Muscle of arm (tissue), 12 donors: Measurements from ENCODE around the gene TXNDC16. TPM values are rescaled to one million over a fixed set of nuclear protein-coding genes. Genes with fewer than 3 reads are reported as not detected.

ENCODE experiments used
- DNase-seq: peaks from one replicate; pipeline ENCODE4 v3.0.0-alpha.2; 2013
- polyA plus RNA-seq, 12 donors: library from polyadenylated mRNA; unstranded; fragments of 120-200 nt; gene quantifications; one replicate each; pipeline ENCODE4 v1.2.1, GENCODE V29; 2013; ENCODE audit not compliant: insufficient read length in 12 of 12

The TXNDC16 gene
- polyA plus RNA-seq, 12 donors, result 6.3 to 9.7 (median 7.1) TPM; not detected in 1

- DNase-seq, result no peak
These were observed 96.8 kb downstream of the TXNDC16 start for GRCh38 chr14:52455291-52456088.

GRCh38 chr14:52447236-52447635 is 105.1 kb downstream of the TXNDC16 start:
- DNase-seq, result no peak

GRCh38 chr14:52446355-52446754 is 106.0 kb downstream of the TXNDC16 start:
- no peak for DNase-seq

DNA sequence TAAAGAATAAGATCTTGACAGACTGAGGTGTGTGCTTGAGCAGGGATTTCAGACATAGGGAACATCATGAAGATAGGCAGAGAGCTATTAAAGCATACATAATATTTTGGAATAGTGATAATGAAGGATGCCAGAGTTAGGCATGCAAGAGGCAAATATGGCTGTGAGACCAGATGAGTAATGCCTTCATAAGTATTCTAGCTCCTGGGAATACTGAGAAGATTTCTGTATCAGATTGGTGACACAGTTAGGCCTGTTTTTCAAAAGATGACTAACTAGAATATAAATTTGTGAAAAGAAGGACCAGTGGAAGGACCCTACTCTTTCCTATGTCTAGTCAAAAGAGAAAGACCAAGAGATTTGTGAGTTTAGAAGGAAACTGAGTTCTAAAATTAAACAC is 108.8 kb downstream of the TXNDC16 start:
- no peak for DNase-seq

GRCh38 chr14:52442602-52443001 is 109.7 kb downstream of the TXNDC16 start:
- no peak for DNase-seq

DNA sequence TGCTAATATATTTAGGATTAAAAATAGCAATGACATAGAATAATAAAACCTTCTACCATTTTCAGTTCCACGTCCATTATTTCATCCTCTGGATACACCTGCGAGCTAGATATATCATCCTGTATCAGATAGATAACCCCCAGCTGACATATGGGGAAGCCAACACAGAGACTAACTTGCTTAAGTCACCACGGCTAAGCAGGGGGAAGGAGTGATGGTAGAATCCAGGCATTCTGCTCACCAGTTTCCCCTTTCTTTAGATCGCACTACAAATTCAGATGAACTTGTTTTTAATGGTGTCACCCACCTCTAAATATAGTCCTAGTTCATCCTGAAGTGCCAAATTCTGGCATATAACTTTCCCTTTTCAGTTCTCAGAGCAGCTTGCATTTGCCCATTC is 110.1 kb downstream of the TXNDC16 start:
- no peak for DNase-seq

DNA sequence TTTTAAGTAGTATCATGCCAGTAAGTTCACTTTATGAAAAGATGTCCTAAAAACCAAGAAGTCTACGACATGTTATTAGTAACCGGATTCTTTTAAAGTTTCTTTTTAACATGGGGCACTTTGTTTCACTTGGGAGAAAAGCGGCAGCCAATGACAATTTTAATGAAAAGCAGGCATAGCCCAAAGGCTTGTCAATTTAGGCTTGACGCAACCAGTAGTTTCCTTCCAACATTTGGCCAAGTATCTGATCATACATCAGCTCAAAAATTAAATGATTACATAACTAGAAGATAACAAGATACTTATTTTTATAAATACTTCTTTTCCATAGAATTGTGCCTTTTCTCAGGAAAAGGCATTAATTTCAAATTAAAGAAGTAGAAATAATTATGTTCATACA is 112.8 kb downstream of the TXNDC16 start:
- no peak for DNase-seq

DNA sequence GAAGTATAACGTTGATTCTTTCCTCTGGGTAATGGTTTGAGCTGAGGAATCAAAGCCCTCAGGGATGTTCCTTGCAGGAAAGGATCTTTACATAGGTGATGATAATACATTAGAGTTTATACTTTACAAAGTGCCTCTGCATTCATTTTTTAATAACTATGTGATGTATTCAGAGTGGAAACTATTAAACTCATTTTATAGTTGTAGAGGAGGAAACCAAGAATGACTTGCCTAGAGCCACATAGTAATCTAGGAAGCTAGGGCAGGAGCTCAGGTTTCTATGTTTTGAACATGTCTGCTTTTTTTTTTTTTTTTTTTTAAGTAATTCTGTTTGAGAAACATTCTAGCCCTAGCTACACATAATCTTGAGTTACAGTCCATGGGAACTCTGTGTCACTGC is 117.3 kb downstream of the TXNDC16 start:
- DNase-seq, result no peak

DNA sequence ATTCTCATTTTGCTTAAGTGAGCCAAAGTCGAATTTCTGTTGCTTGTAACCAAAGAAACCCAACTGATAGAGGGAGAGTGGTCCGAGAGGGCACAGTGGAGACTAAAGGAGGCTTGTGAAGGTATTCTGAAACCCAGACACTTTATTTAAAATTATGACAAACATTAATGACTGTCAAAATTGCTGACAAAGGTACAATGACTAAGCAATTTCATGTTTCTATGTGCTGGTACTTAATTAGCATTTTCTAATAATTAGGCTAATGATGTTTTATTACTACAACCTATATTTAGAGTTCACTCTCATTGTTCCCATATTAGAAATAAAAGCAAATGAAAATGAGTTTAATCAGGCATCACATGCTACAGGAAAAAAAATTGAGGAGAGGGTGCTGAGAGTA is 121.8 kb downstream of the TXNDC16 start:
- DNase-seq, result no peak

GRCh38 chr14:52429451-52429850 is 122.9 kb downstream of the TXNDC16 start:
- DNase-seq, result no peak

- no peak for DNase-seq
These were observed 124.8 kb downstream of the TXNDC16 start for GRCh38 chr14:52427460-52427859.

DNA sequence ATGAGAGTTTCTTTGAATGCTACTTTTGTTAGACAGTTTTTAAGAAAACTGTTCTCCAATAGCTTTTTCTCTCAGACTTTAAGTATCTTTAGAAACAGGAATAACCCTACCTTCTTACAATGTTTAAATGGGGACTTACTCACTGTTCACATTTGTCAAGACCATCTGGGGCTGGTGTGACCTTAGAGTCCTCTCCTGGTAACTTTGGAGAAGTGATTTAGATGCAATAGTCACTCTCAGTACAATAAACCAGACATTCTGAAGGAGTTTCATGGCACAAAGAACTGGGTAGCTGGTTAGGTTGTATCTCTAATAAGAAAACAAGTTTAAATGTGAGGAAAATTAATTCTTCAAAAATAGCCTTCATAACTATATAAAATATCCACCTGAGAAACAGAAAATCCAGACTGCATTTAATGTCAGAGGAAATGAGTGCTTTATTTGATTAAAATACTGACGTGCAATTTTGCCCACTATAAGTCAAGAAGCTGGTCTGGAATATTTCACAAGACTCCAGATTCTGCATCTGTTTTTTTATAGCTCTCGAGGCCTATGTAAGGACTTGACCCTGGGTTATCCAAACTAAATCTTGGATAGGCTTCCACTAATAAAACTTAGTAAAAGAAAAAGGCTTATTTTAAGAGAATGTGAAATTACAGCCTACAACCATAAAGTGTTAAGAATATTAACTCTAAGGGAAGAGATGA is 129.5 kb downstream of the TXNDC16 start:
- DNase-seq, result no peak

DNA sequence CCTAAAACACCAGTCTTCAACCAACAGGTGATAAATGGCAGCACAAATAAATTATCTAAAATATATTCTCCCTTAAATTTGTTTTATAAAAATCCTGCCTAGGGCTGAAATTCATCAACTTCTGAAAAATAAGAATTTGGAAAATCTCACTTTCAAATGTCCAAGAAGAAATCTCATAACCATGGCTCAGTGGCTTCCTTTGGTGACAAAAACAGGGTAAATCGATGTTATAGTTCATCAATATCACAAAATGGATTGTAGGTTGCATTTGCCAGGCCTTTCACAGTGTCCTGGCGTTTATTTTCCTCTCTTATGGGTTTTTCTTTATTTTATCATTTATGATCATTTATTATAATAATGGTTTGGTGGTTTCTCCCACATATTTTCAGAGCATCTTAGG is 135.2 kb downstream of the TXNDC16 start:
- DNase-seq, result no peak

DNA sequence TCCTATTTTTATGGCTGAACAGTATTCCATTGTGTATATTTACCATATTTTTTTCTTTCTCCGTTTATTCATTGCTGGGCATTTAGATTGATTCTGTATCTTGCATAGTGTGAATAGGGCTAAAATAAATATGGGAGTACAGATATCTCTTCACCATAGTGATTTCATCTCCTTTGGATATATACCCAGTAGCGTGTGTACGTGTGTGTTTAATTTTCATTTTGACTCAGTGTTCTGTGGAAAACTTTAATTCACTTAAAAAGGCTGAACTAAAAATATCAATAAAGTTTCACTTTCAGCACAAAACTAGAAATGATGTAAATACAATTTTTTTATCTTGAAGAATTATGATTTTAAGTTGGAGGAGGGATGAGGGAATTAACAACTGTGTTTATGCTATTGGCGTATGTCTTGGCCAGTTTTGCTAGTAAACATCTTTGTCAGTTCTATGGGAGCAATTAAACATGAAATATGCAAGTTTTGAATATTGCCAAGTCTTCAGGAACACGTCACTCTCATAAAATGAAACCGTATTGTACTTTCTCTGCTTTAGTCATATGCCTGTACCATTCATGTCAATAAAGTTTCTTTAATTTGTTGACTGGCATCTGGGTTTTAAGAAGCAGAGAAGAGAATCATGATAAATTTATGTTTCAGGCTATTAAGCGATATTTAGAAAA is 138.4 kb downstream of the TXNDC16 start:
- peak; percentile 46 for DNase-seq

DNA sequence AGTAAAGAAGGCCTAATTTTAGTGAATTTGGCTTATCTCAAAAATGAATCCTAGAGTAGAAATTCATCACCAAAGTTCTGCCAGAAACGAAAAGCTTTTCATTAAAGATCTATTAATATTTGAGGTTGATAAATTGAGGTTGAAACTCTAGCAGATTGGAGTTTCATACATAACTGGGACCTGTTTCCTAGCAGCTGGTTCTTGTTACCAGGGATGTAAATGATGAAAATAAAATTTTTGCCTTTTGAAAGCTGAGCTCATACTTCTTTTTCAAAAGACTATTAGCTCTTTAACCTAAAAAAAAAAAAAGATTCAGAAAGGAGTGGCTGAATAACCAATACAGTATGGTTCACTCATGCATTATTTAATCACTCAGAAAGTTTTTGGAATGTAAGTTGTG is 139.9 kb downstream of the TXNDC16 start:
- DNase-seq, result no peak

DNA sequence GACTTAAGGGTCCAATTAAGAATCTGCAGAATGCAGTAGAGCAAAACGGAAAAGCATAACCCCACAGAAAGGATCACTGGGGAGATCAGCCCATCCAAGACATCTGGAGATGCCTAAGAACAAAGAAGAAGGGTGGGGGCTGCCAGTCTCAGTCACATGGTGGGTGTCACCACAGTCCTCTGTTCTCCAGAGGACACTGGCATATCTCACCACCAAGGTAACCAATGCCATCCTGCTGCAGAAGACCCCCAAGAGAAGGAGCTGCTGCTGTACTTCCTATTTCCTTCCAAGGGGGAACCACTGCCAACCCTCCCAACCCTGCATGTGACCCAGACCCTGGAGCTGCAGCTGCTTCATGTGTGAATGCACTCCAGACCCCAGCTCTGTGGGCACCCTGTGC is 147.0 kb downstream of the TXNDC16 start:
- DNase-seq, result no peak

DNA sequence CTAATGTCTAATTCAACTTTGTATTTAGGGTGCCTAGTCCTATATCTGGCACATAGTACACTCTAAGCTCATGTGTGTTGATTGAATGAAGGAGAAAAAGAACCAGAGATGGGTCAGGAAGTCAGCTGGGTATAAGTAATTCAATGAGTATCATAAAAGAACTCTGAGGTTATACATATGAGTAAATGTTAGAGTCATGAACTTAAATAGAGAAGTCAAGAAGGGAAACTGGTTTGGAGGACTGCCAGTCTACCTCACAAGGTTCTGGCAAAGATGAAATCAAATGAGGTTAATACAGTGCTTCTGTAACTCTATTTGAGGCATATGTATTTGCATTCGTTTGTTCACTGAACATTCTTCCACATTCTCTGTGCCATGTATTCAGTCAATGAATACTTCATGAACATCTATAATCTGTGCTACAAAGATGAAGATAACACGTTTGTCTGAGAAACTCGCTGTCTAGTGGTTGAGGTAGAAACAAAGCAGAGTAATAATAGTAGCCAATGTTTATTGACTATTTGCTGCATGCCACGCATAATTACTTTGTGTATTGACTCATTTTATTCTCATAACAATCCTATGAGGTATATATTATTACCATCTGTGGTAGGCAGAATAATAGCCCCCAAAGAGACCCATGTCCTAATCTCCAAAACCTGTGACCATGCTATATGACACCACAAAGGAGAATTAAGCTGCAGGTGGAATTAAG is 149.3 kb downstream of the TXNDC16 start:
- no peak for DNase-seq

- no peak for DNase-seq
These were observed 151.5 kb downstream of the TXNDC16 start for GRCh38 chr14:52400846-52401245.

GRCh38 chr14:52399921-52400595 is 152.2 kb downstream of the TXNDC16 start:
- peak; percentile 52 for DNase-seq

- no peak for DNase-seq
These were observed 153.2 kb downstream of the TXNDC16 start for GRCh38 chr14:52399104-52399503.

DNA sequence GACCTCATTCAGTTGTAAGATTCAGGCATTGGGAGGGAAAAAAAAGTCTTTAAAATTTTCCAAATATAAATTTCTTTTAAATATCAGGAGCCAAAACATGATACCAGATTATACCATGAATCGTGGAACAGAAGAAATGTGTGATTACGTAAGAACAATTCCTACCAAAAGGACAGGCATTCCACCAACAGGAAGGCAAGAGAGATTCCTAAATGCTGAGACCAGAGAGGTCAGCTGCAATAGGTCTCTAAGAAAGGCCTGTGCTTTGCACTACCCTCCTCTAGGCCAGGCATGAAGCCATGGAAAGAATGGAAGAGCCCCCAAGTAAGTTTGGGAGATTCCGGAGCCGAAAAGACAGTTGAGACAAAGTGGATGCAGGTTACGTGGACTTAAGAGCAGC is 154.5 kb downstream of the TXNDC16 start:
- no peak for DNase-seq

- no peak for DNase-seq
These were observed 156.6 kb downstream of the TXNDC16 start for GRCh38 chr14:52395728-52396127.
